Body of pancreas (tissue), 4 donors: ENCODE measurements around the gene ADORA2B. TPM values are rescaled to one million over a fixed set of nuclear protein-coding genes. Genes with fewer than 3 reads are reported as not detected.

Experiments
- ATAC-seq: fragments of 150-250 bp; one replicate; pipeline ENCODE4 v1.9.1; 2016
- DNase-seq, 4 donors: peaks; one replicate each; pipeline ENCODE4 v3.0.0-alpha.2; 2019
- H3K27ac ChIP-seq, 4 donors: fragments of 200-600 bp; sonication (generic); 1 replicate in 3 of 4; 2 replicates in 1 of 4; pipeline versions ENCODE4 v1.5.1 to v1.6.1; 2016 to 2019; ENCODE audit warnings: mild to moderate bottlenecking in 1 of 4, mixed read lengths in 1 of 4, moderate library complexity in 1 of 4
- H3K27me3 ChIP-seq, 2 donors: fragments of 200-600 bp; sonication (generic); one replicate each; pipeline ENCODE4 v1.6.0; 2016; ENCODE audit warnings: mild to moderate bottlenecking in 1 of 2
- H3K36me3 ChIP-seq, 2 donors: fragments of 200-600 bp; sonication (generic); replicated peaks in 1 of 2; 2 replicates each; pipeline ENCODE4 v1.5.1; 2016; ENCODE audit warnings: low read depth in 2 of 2; ENCODE audit not compliant: insufficient read depth in 1 of 2
- H3K4me1 ChIP-seq: fragments of 200-600 bp; sonication (generic); one replicate; pipeline ENCODE4 v1.6.0; 2016
- H3K4me3 ChIP-seq, 2 donors: fragments of 200-600 bp; sonication (generic); 1 replicate in 1 of 2; 2 replicates in 1 of 2; pipeline ENCODE4 v1.5.1; 2016 to 2019
- H3K9me3 ChIP-seq, 3 donors: fragments of 200-600 bp; sonication (generic); 1 replicate in 2 of 3; 2 replicates in 1 of 3; pipeline ENCODE4 v1.5.1; 2016
- CTCF ChIP-seq, 7 experiments: fragments of 450-650 bp in 4 of 7; fragments of 200-600 bp in 3 of 7; sonication (generic) in 3 of 7; IDR thresholded peaks; one replicate each; pipeline ENCODE4 v1.5.1; 2016 to 2019; ENCODE audit warnings: antibody characterized with exemption in 7 of 7
- POLR2A ChIP-seq, 3 donors: fragments of 450-650 bp; IDR thresholded peaks; one replicate each; pipeline ENCODE4 v1.6.1; 2016; ENCODE audit warnings: antibody characterized with exemption in 3 of 3, mild to moderate bottlenecking in 2 of 3
- WGBS, 2 donors: methylation state at CpG; one replicate each; pipeline ENCODE4 v1.1.5; 2017; 5-methylcytosine and 5-hydroxymethylcytosine counted together
- intact Hi-C: fragments of 100-400 bp; cut with DNase I; formaldehyde crosslinking; loops from one replicate; pipeline ENCODE4 v1.15.1; 2023
- total RNA-seq, 2 donors: library from RNA; depleted of rRNA; stranded (reverse); fragments of >200 nt; gene quantifications; one replicate each; pipeline ENCODE4 v1.1.0, GENCODE V29; 2016

Gene ADORA2B
- total RNA-seq, 2 donors from 2014 or later = 1.3 to 1.8 TPM

GRCh38 chr17:15966183-15966878, 21.4 kb downstream of the ADORA2B start:
- no peak for TF ChIP-seq POLR2A (IDR thresholded peaks at IDR 0.05)
- TF ChIP-seq CTCF (IDR thresholded peaks at IDR 0.05) = no peak
- 32 to 44% methylated on average over 13 of the region's 13 CpGs for WGBS, 2 donors
- peak; percentile 31 to 75 (median 62) for DNase-seq
- no peaks in the 10 kb centered on the region for H3K27me3 ChIP-seq
- ATAC-seq = peak; percentile 69
- intact Hi-C loops = no loop called here
- no peaks in the 10 kb centered on the region for H3K36me3 ChIP-seq
- H3K9me3 ChIP-seq = no peaks in the 10 kb centered on the region
- H3K4me1 ChIP-seq = peaks cover 11% of the 10 kb centered on the region
- peak overlapping the region in 3 of 4 donors; percentile 47 to 70 (median 53) for H3K27ac ChIP-seq
- no peak overlapping the region for H3K4me3 ChIP-seq

- intact Hi-C loops = no loop called here
- Histone ChIP-seq H3K27me3 (no peaks in the 10 kb centered on the region), H3K4me1 (peaks cover 11% of the 10 kb centered on the region), H3K27ac (peak overlapping the region in 3 of 4 donors; percentile 47 to 70 (median 53)), H3K9me3 (no peaks in the 10 kb centered on the region), H3K36me3 (no peaks in the 10 kb centered on the region), H3K4me3 (no peak overlapping the region)
- no peak for ATAC-seq
- no peak for TF ChIP-seq POLR2A (IDR thresholded peaks at IDR 0.05)
- TF ChIP-seq CTCF (IDR thresholded peaks at IDR 0.05) = no peak
- DNase-seq = no peak
- WGBS, 2 donors = 55 to 75% methylated on average over 11 of the region's 11 CpGs
These were observed 21.9 kb downstream of the ADORA2B start for GRCh38 chr17:15966879-15967248.

GRCh38 chr17:15967706-15968399, 22.9 kb downstream of the ADORA2B start:
- 86 to 87% methylated on average over 11 of the region's 11 CpGs for WGBS, 2 donors
- Histone ChIP-seq H3K9me3 (no peaks in the 10 kb centered on the region), H3K27ac (no peak overlapping the region), H3K27me3 (no peaks in the 10 kb centered on the region), H3K4me1 (peaks cover 11% of the 10 kb centered on the region), H3K4me3 (no peak overlapping the region), H3K36me3 (no peaks in the 10 kb centered on the region)
- intact Hi-C loops = no loop called here
- no peak for DNase-seq
- TF ChIP-seq POLR2A (IDR thresholded peaks at IDR 0.05) = no peak
- TF ChIP-seq CTCF (IDR thresholded peaks at IDR 0.05) = no peak
- ATAC-seq = no peak

- no peaks in the 10 kb centered on the region for H3K27me3 ChIP-seq
- peaks cover 11% of the 10 kb centered on the region for H3K4me1 ChIP-seq
- ATAC-seq = no peak
These were observed 24.5 kb downstream of the ADORA2B start for GRCh38 chr17:15969463-15969862.

More at GRCh38 chr17:15969463-15969862, 24.5 kb downstream of the ADORA2B start:
- H3K4me3 ChIP-seq = no peak overlapping the region
- TF ChIP-seq CTCF (IDR thresholded peaks at IDR 0.05) (no peak), POLR2A (IDR thresholded peaks at IDR 0.05) (no peak)
- no peak overlapping the region for H3K27ac ChIP-seq
- WGBS, 2 donors = 91% methylated on average over 8 of the region's 8 CpGs
- intact Hi-C loops = no loop called here
- no peak for DNase-seq
- no peaks in the 10 kb centered on the region for H3K36me3 ChIP-seq
- H3K9me3 ChIP-seq = no peaks in the 10 kb centered on the region
